ENCODE results near the gene NELL1. TPM values are rescaled to one million over a fixed set of nuclear protein-coding genes. Genes with fewer than 3 reads are reported as not detected.

Gene NELL1
- total RNA-seq, 2 experiments from 2014 or later, result not detected

DNA sequence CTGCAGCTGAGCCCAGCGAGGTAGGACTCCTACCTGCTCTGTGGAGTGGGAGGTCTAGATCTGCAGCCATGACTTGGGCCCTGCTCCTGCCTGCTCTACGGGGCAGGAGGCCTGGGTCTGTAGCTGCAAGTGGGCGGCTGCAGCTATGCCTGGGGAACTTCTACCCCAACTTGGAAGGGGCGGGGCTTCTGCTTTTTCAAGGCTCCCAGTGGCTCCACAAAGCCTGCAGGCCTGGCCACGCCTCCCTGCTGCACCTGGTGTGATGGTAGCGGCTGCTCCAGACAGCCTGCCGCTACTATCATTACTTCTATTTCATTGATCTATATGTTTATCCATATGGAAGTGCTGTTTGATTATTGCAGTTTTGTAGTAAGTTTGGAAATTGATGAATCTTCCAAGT lies 121.2 kb downstream of the NELL1 start:
- ChIA-PET CTCF (no interaction called here), POLR2A (no interaction called here)
- Mint-ChIP-seq H3K27ac (no peak overlapping the region), H3K9me3 (no peaks in the 10 kb centered on the region), H3K27me3 (no peaks in the 10 kb centered on the region), H3K4me3 (no peak overlapping the region), H3K36me3 (ENCODE audit: low read depth) (no peaks in the 10 kb centered on the region), H3K4me1 (ENCODE audit: low read depth) (no peaks in the 10 kb centered on the region)
- intact Hi-C loops (cut with micrococcal nuclease), result no loop called here
- DNase-seq (no peak), ATAC-seq (no peak)
- no peak for TF ChIP-seq CTCF (IDR thresholded peaks at IDR 0.05)

DNA sequence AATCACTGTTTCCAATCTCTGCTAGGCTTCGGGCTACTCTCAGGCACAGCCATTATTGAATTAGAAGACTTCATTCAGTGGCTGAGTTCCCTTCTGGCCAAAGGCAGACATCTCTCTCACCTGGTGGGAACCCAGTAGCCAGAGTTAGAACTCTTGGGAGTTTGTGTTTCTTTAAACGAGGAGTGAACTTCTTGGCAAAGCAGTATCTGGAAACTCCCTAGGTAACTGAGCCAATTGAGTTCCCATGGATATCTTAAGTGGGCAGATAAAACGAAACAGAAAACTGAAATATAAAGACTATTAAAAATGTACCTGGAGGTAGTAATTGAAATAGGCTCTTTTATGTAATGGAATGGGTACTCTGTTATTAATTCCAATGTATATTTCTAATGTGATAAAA lies 125.6 kb downstream of the NELL1 start:
- no peaks in the 10 kb centered on the region for H3K27me3 Mint-ChIP-seq
- no peak for TF ChIP-seq CTCF (IDR thresholded peaks at IDR 0.05)
- intact Hi-C loops (cut with micrococcal nuclease), result no loop called here
- DNase-seq (no peak), ATAC-seq (no peak)
- H3K36me3 Mint-ChIP-seq (ENCODE audit: low read depth), result no peaks in the 10 kb centered on the region
- POLR2A ChIA-PET, result no interaction called here
- H3K27ac Mint-ChIP-seq, result no peak overlapping the region
- no peak overlapping the region for H3K4me3 Mint-ChIP-seq
- no peaks in the 10 kb centered on the region for H3K9me3 Mint-ChIP-seq
- CTCF ChIA-PET, result no interaction called here
- no peaks in the 10 kb centered on the region for H3K4me1 Mint-ChIP-seq (ENCODE audit: low read depth)

DNA sequence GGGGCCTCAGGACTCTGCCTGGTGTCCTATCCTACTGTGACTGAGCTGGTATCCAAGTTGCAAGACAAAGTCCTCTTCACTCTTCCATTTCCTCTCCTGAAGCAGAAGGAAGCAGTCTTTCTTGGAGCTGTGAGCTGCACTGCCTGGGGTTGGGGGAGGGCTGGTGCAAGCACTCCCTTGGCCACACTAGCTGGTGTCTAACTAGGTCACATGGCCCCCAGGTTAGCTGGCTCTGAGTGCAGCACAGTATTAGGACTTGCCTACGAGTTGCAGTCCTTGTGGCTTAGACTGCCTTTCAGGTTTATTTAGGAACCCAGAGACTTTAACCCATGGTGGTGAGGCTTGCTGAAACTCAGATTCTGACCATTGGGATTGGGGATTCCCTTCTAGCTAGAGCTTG lies 138.9 kb downstream of the NELL1 start:
- Mint-ChIP-seq H3K27me3 (no peaks in the 10 kb centered on the region), H3K36me3 (ENCODE audit: low read depth) (no peaks in the 10 kb centered on the region), H3K27ac (no peak overlapping the region), H3K4me3 (no peak overlapping the region), H3K9me3 (peaks cover 11% of the 10 kb centered on the region), H3K4me1 (ENCODE audit: low read depth) (no peaks in the 10 kb centered on the region)
- POLR2A ChIA-PET, result no interaction called here
- CTCF ChIA-PET, result no interaction called here
- ATAC-seq (no peak), DNase-seq (no peak)
- intact Hi-C loops (cut with micrococcal nuclease), result no loop called here
- TF ChIP-seq CTCF (IDR thresholded peaks at IDR 0.05), result no peak

DNA sequence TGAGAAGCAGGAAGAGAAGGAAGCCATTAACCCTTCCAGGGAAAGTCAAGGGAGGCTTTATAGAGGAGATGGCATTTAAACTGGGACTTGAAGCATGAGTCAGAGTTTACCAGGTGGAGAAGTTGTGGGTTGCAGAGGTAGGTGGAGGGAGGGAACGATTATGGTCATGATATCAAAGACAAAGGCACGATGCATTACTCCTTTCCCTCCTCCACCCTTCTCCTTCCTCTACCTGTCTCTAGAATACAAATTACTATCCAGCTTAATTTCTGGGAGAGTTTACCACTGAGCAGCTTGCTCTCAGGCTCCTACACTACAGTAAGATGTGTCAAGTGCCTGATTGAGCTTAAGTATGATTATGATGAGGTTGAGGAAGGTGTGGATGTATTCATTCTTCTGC lies 151.7 kb downstream of the NELL1 start:
- H3K36me3 Mint-ChIP-seq (ENCODE audit: low read depth), result no peaks in the 10 kb centered on the region
- no peaks in the 10 kb centered on the region for H3K4me1 Mint-ChIP-seq (ENCODE audit: low read depth)
- no peak for TF ChIP-seq CTCF (IDR thresholded peaks at IDR 0.05)
- H3K27ac Mint-ChIP-seq, result no peak overlapping the region
- no peak for ATAC-seq
- no peaks in the 10 kb centered on the region for H3K27me3 Mint-ChIP-seq
- intact Hi-C loops (cut with micrococcal nuclease), result no loop called here
- no peak overlapping the region for H3K4me3 Mint-ChIP-seq
- H3K9me3 Mint-ChIP-seq, result no peaks in the 10 kb centered on the region
- DNase-seq, result no peak
- ChIA-PET POLR2A (no interaction called here), CTCF (no interaction called here)

DNA sequence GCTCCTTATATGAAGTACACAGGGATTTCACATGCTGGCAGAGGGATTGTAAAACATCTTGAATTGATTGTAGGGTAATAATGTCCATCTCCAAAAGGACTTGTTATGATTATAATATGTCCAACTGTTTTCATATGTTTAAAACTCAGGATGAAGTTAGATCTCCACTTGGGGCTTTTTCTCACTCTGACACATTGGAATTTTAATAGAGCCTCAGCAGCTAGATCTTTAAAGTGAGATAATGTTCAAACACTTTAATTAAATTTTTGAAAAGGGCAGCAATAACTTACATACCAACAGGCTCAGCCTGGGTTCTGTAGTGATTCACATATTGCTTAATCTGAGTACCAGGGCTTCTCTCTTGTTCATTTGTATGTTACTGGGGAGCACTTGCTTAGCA lies 152.1 kb downstream of the NELL1 start:
- POLR2A ChIA-PET, result no interaction called here
- Mint-ChIP-seq H3K4me1 (ENCODE audit: low read depth) (no peaks in the 10 kb centered on the region), H3K4me3 (no peak overlapping the region), H3K27ac (no peak overlapping the region), H3K27me3 (no peaks in the 10 kb centered on the region), H3K9me3 (no peaks in the 10 kb centered on the region), H3K36me3 (ENCODE audit: low read depth) (no peaks in the 10 kb centered on the region)
- no peak for TF ChIP-seq CTCF (IDR thresholded peaks at IDR 0.05)
- ATAC-seq, result no peak
- CTCF ChIA-PET, result no interaction called here
- no peak for DNase-seq
- intact Hi-C loops (cut with micrococcal nuclease), result no loop called here
